Body of pancreas (tissue), 4 donors: ENCODE data around the gene TNRC6C. TPM values are rescaled to one million over a fixed set of nuclear protein-coding genes. Genes with fewer than 3 reads are reported as not detected.

ENCODE experiments used
- ATAC-seq: fragments of 150-250 bp; one replicate; pipeline ENCODE4 v1.9.1; 2016
- DNase-seq, 4 donors: peaks; one replicate each; pipeline ENCODE4 v3.0.0-alpha.2; 2019
- H3K27ac ChIP-seq, 4 donors: fragments of 200-600 bp; sonication (generic); 1 replicate in 3 of 4; 2 replicates in 1 of 4; pipeline versions ENCODE4 v1.5.1 to v1.6.1; 2016 to 2019; ENCODE audit warnings: mild to moderate bottlenecking in 1 of 4, mixed read lengths in 1 of 4, moderate library complexity in 1 of 4
- H3K27me3 ChIP-seq, 2 donors: fragments of 200-600 bp; sonication (generic); one replicate each; pipeline ENCODE4 v1.6.0; 2016; ENCODE audit warnings: mild to moderate bottlenecking in 1 of 2
- H3K36me3 ChIP-seq, 2 donors: fragments of 200-600 bp; sonication (generic); replicated peaks in 1 of 2; 2 replicates each; pipeline ENCODE4 v1.5.1; 2016; ENCODE audit warnings: low read depth in 2 of 2; ENCODE audit not compliant: insufficient read depth in 1 of 2
- H3K4me1 ChIP-seq: fragments of 200-600 bp; sonication (generic); one replicate; pipeline ENCODE4 v1.6.0; 2016
- H3K4me3 ChIP-seq, 2 donors: fragments of 200-600 bp; sonication (generic); 1 replicate in 1 of 2; 2 replicates in 1 of 2; pipeline ENCODE4 v1.5.1; 2016 to 2019
- H3K9me3 ChIP-seq, 3 donors: fragments of 200-600 bp; sonication (generic); 1 replicate in 2 of 3; 2 replicates in 1 of 3; pipeline ENCODE4 v1.5.1; 2016
- CTCF ChIP-seq, 7 experiments: fragments of 450-650 bp in 4 of 7; fragments of 200-600 bp in 3 of 7; sonication (generic) in 3 of 7; IDR thresholded peaks; one replicate each; pipeline ENCODE4 v1.5.1; 2016 to 2019; ENCODE audit warnings: antibody characterized with exemption in 7 of 7
- POLR2A ChIP-seq, 3 donors: fragments of 450-650 bp; IDR thresholded peaks; one replicate each; pipeline ENCODE4 v1.6.1; 2016; ENCODE audit warnings: antibody characterized with exemption in 3 of 3, mild to moderate bottlenecking in 2 of 3
- WGBS, 2 donors: methylation state at CpG; one replicate each; pipeline ENCODE4 v1.1.5; 2017; 5-methylcytosine and 5-hydroxymethylcytosine counted together
- intact Hi-C: fragments of 100-400 bp; cut with DNase I; formaldehyde crosslinking; loops from one replicate; pipeline ENCODE4 v1.15.1; 2023
- total RNA-seq, 2 donors: library from RNA; depleted of rRNA; stranded (reverse); fragments of >200 nt; gene quantifications; one replicate each; pipeline ENCODE4 v1.1.0, GENCODE V29; 2016

The TNRC6C gene
- total RNA-seq, 2 donors from 2014 or later: 4.9 to 13.5 TPM

DNA sequence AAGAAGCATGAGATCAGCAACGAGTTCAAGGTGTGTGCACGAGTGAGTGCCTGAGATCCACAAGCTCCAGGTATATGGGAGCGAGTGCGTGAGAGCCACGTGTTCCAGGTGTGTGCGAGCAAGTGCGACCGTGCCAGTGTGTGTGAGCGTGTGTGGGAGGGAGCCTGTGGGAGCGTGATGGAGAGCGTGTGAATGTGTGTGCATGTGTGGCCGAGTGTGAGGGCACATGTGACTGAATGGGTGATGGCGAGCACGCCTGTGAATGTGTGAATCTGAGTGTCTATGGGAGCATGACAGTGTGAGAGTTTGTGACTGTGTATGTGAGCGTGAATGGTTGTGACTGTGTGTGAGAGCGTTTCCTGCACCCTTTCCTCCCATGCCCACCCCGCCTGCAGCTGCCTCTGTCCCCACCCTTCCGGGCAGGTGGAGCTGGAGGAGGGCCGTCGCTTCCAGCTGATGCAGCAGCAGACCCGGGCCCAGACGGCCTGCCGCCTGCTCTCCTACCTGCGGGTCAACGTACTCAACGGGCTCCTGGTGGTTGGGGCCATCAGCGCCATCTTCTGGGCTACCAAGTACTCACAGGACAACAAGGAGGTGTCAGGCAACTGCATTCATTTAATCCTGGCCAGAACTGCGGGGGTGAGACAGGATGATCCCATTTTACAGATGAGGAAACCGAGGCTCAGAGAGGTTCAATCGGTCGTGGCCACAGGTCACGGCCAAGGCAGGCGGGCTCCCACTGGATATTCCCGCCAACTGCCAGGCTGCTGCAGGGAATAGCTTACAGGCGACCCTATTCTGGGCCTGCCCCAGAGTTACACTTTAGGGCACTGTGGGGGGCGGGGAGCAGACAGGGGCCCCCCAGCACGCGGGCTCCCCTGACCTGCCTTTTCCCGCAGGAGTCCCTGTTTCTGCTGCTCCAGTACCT is 175.7 kb downstream of the TNRC6C start:
- peak; percentile 53 for ATAC-seq
- no peaks in the 10 kb centered on the region for H3K36me3 ChIP-seq
- no peaks in the 10 kb centered on the region for H3K9me3 ChIP-seq
- DNase-seq: peak; percentile 66 to 76 (median 72)
- H3K4me3 ChIP-seq: no peak overlapping the region
- whole genome bisulfite sequencing, 2 donors: 52 to 68% methylated on average over 25 to 39 of the region's 39 CpGs
- H3K27ac ChIP-seq: no peak overlapping the region
- intact Hi-C loops: no loop called here
- no peaks in the 10 kb centered on the region for H3K27me3 ChIP-seq
- peak in 6 of 7 experiments; percentile 35 to 64 (median 55) for TF ChIP-seq CTCF (IDR thresholded peaks at IDR 0.05)
- TF ChIP-seq POLR2A (IDR thresholded peaks at IDR 0.05): no peak
- peaks cover 17% of the 10 kb centered on the region for H3K4me1 ChIP-seq

GRCh38 chr17:78134899-78135385 is 176.4 kb downstream of the TNRC6C start:
- 70 to 76% methylated on average over 2 to 9 of the region's 9 CpGs for WGBS, 2 donors
- DNase-seq: no peak
- H3K4me1 ChIP-seq: peaks cover 11% of the 10 kb centered on the region

GRCh38 chr17:78135858-78136500 is 177.5 kb downstream of the TNRC6C start:
- Histone ChIP-seq H3K9me3 (no peaks in the 10 kb centered on the region), H3K27me3 (no peaks in the 10 kb centered on the region), H3K4me1 (peaks cover 21% of the 10 kb centered on the region), H3K36me3 (no peaks in the 10 kb centered on the region), H3K4me3 (no peak overlapping the region), H3K27ac (no peak overlapping the region)
- DNase-seq: no peak
- 80 to 85% methylated on average over 9 of the region's 9 CpGs for WGBS, 2 donors
- intact Hi-C loops: no loop called here
- ATAC-seq: no peak
- no peak for TF ChIP-seq CTCF (IDR thresholded peaks at IDR 0.05)

More at GRCh38 chr17:78134899-78135385, 176.4 kb downstream of the TNRC6C start:
- no peak for TF ChIP-seq POLR2A (IDR thresholded peaks at IDR 0.05)
- no peak for TF ChIP-seq CTCF (IDR thresholded peaks at IDR 0.05)
- ATAC-seq: no peak
- Histone ChIP-seq H3K9me3 (no peaks in the 10 kb centered on the region), H3K27me3 (no peaks in the 10 kb centered on the region), H3K4me3 (no peak overlapping the region), H3K27ac (no peak overlapping the region), H3K36me3 (no peaks in the 10 kb centered on the region)
- intact Hi-C loops: no loop called here

DNA sequence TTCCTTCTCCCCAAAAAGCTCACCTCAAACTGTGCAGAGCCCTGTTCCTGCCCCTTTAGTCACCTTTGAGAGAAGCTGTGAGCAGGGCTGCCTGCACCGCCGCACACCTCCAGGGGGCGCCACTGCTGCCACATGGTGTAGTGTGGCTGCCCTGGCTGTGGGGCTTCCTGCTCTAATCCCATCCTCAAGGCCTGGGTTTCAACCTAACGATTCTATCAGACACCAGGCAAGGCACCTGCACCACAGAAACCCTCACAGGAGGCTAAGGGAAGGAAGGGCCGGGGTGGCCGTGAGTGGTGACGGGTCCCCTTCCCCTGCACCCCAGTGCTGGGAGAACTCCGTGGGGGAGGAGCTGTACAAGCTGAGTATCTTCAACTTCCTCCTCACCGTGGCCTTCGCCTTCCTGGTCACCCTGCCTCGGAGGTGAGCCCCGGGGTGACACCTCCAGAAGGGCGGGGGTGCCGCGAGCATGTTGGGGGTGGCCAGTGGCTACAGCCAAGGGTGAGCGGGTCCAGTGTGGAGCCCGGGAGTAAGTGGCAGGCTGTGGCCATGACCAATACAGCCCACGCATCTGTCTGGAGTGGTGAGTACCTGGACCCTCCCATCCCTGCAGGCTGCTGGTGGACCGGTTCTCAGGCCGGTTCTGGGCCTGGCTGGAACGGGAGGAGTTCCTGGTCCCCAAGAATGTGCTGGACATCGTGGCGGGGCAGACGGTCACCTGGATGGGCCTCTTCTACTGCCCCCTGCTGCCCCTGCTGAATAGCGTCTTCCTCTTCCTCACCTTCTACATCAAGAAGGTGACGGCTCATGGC is 179.1 kb downstream of the TNRC6C start:
- no peaks in the 10 kb centered on the region for H3K9me3 ChIP-seq
- H3K4me3 ChIP-seq: no peak overlapping the region
- H3K27ac ChIP-seq: no peak overlapping the region
- no peaks in the 10 kb centered on the region for H3K36me3 ChIP-seq
- DNase-seq (no peak), ATAC-seq (no peak)
- intact Hi-C loops: no loop called here
- WGBS, 2 donors: 45 to 80% methylated on average over 6 to 19 of the region's 26 CpGs
- peaks cover 25% of the 10 kb centered on the region for H3K4me1 ChIP-seq
- TF ChIP-seq CTCF (IDR thresholded peaks at IDR 0.05): peak in 1 of 7 experiments; percentile 13
- TF ChIP-seq POLR2A (IDR thresholded peaks at IDR 0.05): no peak
- no peaks in the 10 kb centered on the region for H3K27me3 ChIP-seq
